ENCODE measurements around the gene EPB41L4A.
"Not testable (repeated sequence)": the region's sequence is repeated elsewhere in the genome, so short reads cannot be mapped to it uniquely, and the experiment has no call there.

Gene EPB41L4A

GRCh38 chr5:112396430-112396829, 22.6 kb downstream of the EPB41L4A start:
- no peak for DNase-seq

- DNase-seq = not testable (repeated sequence)
These were observed 23.8 kb downstream of the EPB41L4A start for GRCh38 chr5:112395299-112395698.

DNA sequence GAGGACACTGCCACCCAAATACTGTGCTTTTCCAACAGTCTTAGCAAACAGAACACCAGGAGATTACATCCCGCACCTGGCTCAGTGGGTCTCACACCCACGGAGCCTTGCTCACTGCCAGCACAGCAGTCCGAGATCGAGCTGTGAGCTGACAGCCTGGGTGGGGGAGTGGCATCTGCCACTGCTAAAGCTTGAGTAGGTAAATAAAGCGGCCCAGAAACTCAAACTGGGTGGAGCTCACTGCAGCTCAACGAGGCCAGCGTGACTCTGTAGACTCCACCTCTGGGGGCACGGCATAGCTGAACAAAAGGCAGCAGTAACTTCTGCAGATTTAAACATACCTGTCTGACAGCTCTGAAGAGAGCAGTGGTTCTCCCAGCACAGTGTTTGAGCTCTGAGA, 28.8 kb downstream of the EPB41L4A start:
- no peak for DNase-seq

DNA sequence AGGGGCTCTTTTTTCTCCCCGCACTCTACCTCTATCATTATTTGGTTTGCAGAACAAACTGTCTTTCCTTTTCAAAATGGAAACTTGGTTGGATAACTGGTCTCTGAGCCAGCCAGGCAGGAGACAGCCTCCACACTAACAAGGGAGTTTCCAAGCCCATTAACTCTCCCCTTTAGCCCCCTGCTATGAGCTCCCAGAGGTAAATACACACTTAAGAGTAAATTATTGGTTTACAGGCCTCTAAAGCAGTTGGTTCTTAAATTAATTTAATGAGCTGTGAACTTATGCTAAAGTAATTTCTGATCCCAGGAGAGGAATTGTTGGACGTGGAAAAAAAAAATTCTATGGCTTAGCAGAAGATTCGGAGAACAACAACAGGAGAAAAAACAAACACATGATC, 30.3 kb downstream of the EPB41L4A start:
- no peak for DNase-seq

- DNase-seq = no peak
These were observed 31.0 kb downstream of the EPB41L4A start for GRCh38 chr5:112388074-112388473.

GRCh38 chr5:112386766-112387165, 32.3 kb downstream of the EPB41L4A start:
- no peak for DNase-seq

DNA sequence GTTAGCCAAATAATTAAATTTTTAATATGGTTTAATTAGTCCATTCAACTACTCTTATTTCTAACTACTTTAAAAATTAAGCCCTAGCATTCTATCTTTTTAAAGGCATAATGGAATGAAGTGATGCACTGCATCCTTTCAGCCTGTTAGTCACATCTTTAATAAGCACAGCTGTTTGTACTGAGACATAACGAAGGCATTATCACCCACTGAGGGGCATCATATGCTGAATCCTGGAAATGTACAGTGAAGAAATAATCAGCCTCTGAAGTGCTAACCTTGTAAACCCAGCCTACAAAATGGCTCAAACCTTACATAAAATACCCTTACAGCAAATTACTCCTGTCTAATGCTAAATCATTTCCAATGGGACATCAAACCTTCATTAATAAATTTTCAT, 33.1 kb downstream of the EPB41L4A start:
- no peak for DNase-seq

DNA sequence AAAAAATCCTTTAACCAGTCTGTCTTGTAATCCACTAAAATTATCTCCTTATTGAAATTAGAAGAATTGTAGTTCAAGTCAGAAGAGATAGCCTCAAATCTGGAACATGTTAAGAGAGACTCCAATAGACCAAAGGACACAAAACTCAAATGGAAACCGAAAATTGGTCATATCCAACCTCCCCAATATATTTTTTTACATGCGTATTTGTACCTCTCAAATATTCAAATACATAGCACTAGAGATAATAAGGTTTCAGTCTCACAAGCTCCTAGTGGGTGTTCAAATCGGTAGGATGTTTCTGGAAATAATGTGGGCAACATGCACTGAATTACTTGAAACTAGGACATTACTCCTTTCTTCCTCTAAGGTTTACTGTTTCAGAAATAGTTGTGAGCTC, 33.5 kb downstream of the EPB41L4A start:
- no peak for DNase-seq

GRCh38 chr5:112384523-112384922, 34.6 kb downstream of the EPB41L4A start:
- DNase-seq = no peak

GRCh38 chr5:112382886-112383285, 36.2 kb downstream of the EPB41L4A start:
- DNase-seq = no peak

GRCh38 chr5:112381521-112381920, 37.6 kb downstream of the EPB41L4A start:
- DNase-seq = no peak

DNA sequence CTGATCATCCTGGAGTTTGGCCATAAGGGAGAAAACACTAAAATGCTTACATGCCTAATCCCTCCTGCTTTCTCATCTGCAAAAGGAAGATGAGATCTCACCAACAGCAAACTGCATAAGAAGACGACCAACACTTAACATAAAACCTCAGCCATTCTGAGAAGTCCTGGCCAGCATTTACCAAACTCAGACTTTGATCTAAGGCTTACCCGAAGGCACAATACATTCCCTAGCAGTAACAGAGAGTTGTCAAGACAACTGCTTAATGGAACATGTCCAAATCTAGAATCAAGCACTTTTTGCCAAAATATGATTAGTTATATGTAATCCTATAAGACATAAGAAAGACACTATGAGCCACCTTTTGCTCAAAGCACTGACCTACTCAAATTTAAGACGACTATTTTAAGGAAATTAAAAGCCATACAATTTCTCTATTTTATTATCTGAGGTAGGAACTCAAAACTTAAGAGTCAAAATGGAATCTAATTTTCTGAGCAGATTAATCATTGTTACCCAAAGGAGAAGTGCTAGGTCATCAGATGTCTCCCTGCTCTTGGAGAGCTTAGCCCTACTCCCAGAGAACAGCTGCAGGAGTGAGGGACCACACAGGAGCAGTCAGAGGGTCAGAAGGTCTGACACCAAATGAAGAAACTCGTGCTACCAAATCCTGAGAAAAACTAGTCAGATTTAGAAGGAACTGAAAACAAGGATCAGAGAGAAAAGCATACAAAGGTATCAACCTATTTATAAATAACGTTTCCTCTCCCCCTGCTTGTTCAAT, 39.3 kb downstream of the EPB41L4A start:
- no peak for DNase-seq

DNA sequence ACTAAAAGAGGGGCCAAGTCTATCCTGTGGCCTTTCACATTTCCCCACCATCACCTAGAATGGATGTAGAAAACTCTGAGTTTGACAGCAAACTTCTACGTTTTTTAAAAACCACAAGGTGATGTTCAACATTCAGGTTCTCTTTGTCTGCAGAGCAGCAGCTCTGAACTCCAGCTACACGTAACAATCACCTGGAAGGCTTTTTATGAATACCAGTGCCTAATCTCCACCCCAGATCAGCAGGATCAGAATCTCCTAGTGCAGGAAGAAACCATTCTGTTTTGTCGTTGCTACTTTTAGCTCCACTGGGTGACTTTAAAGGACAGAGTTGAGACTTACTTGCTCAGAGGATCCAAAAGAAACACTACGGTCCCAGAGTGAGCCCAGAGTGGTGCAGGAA, 44.3 kb downstream of the EPB41L4A start:
- DNase-seq = no peak

DNA sequence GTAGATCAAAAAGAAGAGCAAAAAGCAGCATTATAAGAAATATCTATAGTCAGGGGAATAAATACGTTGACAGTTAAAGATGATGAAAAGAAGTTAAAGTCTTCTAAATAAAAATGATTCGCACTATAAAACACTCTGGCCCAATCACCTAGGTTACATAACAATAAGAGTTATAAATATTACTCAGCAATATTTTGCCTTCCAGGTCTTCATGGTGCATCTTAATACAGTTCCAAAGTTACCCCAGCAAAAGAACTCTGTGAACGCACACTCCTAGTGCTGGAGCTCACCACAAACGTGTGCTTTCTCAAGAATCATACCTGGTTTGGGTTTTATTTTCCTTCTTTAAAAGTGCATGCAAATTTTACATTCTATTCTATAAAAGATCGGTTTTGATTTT, 44.7 kb downstream of the EPB41L4A start:
- DNase-seq = no peak

DNA sequence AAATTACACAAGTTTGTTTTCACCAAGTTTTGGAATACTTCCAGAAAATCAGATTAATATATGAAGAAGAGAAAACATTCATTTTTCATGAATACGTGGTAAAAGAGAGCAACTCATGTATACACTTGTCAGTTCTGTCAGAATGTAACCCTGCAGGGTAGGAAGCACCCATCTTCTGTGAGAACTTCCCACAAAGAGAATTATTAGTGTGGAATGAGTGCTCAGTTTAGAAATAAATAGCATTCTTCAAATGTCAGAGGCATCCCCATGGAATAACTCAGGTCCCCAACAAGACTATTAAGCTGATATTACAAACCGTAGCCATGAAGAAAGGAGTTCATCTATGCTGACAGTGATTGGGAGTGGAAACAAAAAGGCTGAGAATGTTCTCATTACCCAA, 45.2 kb downstream of the EPB41L4A start:
- DNase-seq = no peak

DNA sequence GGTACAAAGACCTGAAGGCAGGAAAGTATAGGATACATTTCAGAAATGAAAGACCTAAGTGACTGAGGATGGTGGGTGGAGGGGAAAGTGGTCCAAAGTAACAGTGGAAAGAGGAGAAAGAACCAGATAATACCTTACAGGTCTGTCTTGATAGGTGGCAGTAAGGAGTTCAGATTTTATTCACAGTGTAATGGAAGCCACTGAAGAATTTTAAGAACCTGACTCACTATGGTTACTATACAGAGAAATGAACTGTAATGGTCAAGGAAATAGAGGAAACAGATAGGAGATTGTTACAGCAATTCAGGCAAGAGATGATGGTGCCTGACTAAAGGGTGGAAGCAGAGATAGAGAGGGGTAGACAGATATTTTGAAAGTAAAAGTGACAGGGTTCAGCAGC, 46.5 kb downstream of the EPB41L4A start:
- DNase-seq = no peak

DNA sequence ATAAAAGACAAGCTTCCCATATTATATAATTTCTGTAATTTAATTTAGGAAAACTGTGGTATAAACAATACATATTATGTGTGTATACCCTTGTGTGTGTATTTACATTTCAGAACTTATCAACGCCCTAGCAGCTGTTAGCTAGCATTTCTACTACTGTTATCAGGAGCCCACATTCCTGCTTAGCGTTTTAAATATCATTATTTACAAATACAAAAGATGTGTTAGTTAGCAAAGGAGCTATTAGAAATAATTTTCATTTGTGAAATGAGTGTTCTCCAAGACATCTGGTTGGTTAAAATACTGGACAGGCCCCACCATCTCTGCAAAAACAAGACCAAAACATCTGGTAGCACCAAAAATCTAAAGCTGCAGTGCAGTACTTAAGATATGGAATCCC, 48.0 kb downstream of the EPB41L4A start:
- DNase-seq = no peak

GRCh38 chr5:112367400-112367799, 51.7 kb downstream of the EPB41L4A start:
- no peak for DNase-seq

DNA sequence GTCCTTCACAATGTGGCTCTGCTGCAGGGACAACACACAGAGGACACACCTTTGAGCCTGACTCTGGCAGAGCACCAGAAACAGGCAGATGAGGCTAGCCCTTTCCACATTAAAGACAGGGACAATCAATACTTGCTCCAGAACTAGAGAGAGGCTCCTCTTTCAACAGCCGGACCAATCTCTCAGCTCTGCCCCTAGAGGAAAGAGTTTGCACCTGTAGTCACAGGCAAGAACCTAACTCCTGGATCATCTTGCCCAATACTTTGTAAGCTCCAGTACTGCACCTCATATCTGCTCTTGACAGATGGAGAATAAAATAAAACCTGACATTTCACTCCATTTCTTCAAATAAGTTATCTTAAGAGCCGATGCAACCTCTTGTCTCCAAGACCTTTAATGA, 52.1 kb downstream of the EPB41L4A start:
- no peak for DNase-seq

GRCh38 chr5:112360740-112361139, 58.3 kb downstream of the EPB41L4A start:
- not testable (repeated sequence) for DNase-seq

DNA sequence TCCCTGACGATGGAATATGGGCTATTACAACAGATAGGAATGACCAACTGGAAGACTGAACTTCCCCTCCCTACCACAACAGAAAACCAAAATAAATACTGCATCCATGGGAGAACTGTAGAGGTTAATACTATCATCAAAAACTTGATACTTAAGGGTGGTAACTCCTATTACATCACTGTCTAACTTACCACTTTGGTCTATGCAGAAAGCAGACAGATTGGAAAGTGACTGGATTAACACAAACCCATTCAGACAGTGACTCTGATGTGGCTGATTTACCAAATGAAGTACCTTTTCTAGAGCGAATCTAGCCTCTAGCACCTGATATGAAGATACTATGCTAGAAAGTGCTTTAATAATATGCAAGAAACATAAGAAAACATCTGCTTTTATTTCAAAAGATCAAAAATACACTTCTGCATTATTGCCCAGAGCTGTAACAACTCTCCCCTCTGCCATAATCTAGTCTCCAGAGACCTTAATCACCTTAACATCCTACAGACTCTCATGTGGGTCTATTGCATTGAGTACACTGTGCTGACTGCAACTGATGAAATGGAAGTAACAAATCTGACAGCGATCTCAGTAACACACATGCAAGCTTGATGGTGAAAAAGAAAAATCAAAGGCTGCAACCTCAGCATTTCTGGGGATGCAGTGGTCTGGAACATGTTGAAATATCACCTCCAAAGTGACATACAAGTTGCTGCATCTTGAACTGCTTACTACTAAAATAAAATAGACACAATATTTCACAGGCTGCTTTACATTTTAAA, 62.7 kb downstream of the EPB41L4A start:
- no peak for DNase-seq

- DNase-seq = no peak
These were observed 63.9 kb downstream of the EPB41L4A start for GRCh38 chr5:112355058-112355685.

DNA sequence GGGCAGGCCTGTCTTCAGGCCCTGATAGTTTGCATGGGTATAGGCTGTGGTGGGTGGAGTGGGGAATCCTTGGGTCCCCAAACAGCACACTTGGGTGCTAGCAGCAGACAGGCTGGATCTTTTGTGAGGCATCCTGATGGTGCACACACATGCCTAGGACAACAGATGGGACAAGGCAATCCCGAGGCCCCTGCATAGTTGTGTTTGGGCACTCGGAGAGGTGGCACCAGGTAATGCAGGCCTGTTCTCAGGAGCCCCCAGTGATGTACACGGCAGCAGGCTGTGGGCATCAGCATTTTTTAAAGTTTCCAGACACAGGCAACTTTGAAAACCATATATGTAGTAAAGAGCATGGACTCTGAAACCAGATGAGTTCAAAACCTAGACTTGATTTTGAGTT, 65.4 kb downstream of the EPB41L4A start:
- no peak for DNase-seq

GRCh38 chr5:112351225-112351624, 67.9 kb downstream of the EPB41L4A start:
- no peak for DNase-seq

All from effector CD4-positive, alpha-beta T cell (primary cell).